Lower leg skin (tissue), 4 donors: ENCODE results near the gene CSNK1G1. TPM values are rescaled to one million over a fixed set of nuclear protein-coding genes. Genes with fewer than 3 reads are reported as not detected.

Source experiments
- DNase-seq, 2 donors: peaks; one replicate each; pipeline ENCODE4 v3.0.0-alpha.2; 2019; ENCODE audit warnings: low spot score in 2 of 2
- H3K4me3 ChIP-seq: fragments of 200-600 bp; sonication (generic); 2 replicates; pipeline ENCODE4 v1.5.1; 2017; ENCODE audit warnings: mild to moderate bottlenecking, low read depth; ENCODE audit not compliant: poor library complexity, severe bottlenecking
- CTCF ChIP-seq, 3 donors: fragments of 450-650 bp; IDR thresholded peaks; one replicate each; pipeline ENCODE4 v1.5.1; 2016; ENCODE audit warnings: antibody characterized with exemption in 3 of 3, mild to moderate bottlenecking in 3 of 3, moderate library complexity in 2 of 3
- POLR2A ChIP-seq, 2 donors: fragments of 450-650 bp; IDR thresholded peaks; one replicate each; pipeline ENCODE4 v1.6.1; 2016 to 2017; ENCODE audit warnings: antibody characterized with exemption in 2 of 2, mild to moderate bottlenecking in 1 of 2, moderate library complexity in 1 of 2
- WGBS, 2 donors: methylation state at CpG; one replicate each; pipeline ENCODE4 v1.1.5; 2018; 5-methylcytosine and 5-hydroxymethylcytosine counted together
- intact Hi-C: fragments of 100-400 bp; cut with DNase I; formaldehyde crosslinking; loops from one replicate; pipeline ENCODE4 v1.15.0; 2023; ENCODE audit warnings: low total_unique reads
- total RNA-seq, 4 donors: library from RNA; depleted of rRNA; stranded (reverse); fragments of >200 nt; gene quantifications; one replicate each; pipeline ENCODE4 v1.1.0, GENCODE V29; 2016

Gene CSNK1G1
- total RNA-seq, 4 donors from 2014 or later, result 11.9 to 16.7 (median 14.1) TPM

- DNase-seq, result no peak
- H3K4me3 ChIP-seq, result no peak overlapping the region
- intact Hi-C loops, result no loop called here
- 90% methylated on average over 7 of the region's 7 CpGs for WGBS, 2 donors
- TF ChIP-seq POLR2A (IDR thresholded peaks at IDR 0.05), result no peak
- TF ChIP-seq CTCF (IDR thresholded peaks at IDR 0.05), result no peak
Observed at GRCh38 chr15:64131547-64131946, 224.4 kb downstream of the CSNK1G1 start.

GRCh38 chr15:64130159-64130558 is 225.8 kb downstream of the CSNK1G1 start:
- WGBS, 2 donors, result 91 to 96% methylated on average over 3 of the region's 3 CpGs
- no peak for DNase-seq
- TF ChIP-seq POLR2A (IDR thresholded peaks at IDR 0.05) (no peak), CTCF (IDR thresholded peaks at IDR 0.05) (no peak)
- intact Hi-C loops, result no loop called here
- H3K4me3 ChIP-seq, result no peak overlapping the region

GRCh38 chr15:64127521-64128270 is 228.3 kb downstream of the CSNK1G1 start:
- H3K4me3 ChIP-seq, result no peak overlapping the region
- intact Hi-C loops, result no loop called here
- TF ChIP-seq POLR2A (IDR thresholded peaks at IDR 0.05) (no peak), CTCF (IDR thresholded peaks at IDR 0.05) (no peak)
- WGBS, 2 donors, result 77 to 80% methylated on average over 6 of the region's 6 CpGs
- DNase-seq, result no peak

GRCh38 chr15:64125978-64126377 is 230.0 kb downstream of the CSNK1G1 start:
- intact Hi-C loops, result no loop called here
- no peak overlapping the region for H3K4me3 ChIP-seq
- TF ChIP-seq POLR2A (IDR thresholded peaks at IDR 0.05) (no peak), CTCF (IDR thresholded peaks at IDR 0.05) (no peak)
- 58 to 60% methylated on average over 3 of the region's 3 CpGs for WGBS, 2 donors
- DNase-seq, result no peak

- intact Hi-C loops, result no loop called here
- no peak for DNase-seq
- 75 to 90% methylated on average over 3 of the region's 3 CpGs for WGBS, 2 donors
- no peak overlapping the region for H3K4me3 ChIP-seq
- TF ChIP-seq CTCF (IDR thresholded peaks at IDR 0.05) (no peak), POLR2A (IDR thresholded peaks at IDR 0.05) (no peak)
Observed at GRCh38 chr15:64122936-64123351, 233.0 kb downstream of the CSNK1G1 start.

- intact Hi-C loops, result no loop called here
- 77 to 84% methylated on average over 1 of the region's 1 CpG for WGBS, 2 donors
Observed at GRCh38 chr15:64122444-64122843, 233.5 kb downstream of the CSNK1G1 start.

More at GRCh38 chr15:64122444-64122843, 233.5 kb downstream of the CSNK1G1 start:
- TF ChIP-seq POLR2A (IDR thresholded peaks at IDR 0.05) (no peak), CTCF (IDR thresholded peaks at IDR 0.05) (no peak)
- H3K4me3 ChIP-seq, result no peak overlapping the region
- DNase-seq, result no peak
